Measurements from ENCODE around the gene COL16A1.
"Not testable (repeated sequence)": the region's sequence is repeated elsewhere in the genome, so short reads cannot be mapped to it uniquely, and the experiment has no call there.

Gene COL16A1

DNA sequence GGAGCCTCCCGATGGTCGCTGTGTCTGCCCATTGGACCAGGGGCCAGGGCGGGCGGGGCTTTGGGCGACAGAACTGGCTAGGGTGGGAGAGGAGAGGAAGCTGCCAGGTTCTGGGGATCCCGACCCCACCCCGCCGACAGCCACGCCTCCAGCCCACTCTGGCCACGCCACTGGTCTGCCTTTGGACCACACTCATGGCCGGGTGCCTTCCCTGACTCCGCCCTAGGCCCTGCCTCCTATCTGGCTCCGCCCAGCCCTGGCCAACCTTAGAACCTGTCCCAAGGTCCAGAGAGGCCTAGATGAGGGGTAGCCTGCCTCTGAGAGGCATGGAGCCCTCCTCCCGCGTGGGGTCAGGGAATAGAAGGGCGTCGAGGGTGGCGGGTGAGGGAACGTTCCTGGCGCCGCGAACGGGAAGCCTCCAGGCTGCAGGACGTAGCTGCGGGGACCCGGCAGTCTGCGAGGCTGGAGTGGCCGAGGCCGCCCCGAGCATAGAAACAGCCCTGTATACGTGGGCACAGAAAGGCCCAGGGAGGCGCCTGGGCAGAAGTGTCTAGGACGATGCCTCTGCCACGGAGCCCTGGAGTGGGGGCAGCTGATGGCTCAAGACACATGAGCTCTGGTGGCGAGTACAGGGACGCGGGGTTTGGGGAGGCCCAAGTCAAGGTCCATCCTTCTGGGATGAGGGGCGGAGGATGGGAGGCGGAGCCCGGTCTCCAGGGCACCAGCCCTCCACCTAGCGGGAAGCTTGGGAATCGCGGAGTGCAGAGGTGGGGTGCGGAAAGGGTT lies 11.5 kb upstream of the COL16A1 start:
- Histone ChIP-seq H3K4me3 (ENCODE audit: low read length) (peak overlapping the region; percentile 60), H3K9me3 (ENCODE audit: control insufficient read depth, low read depth, low read length) (no peaks in the 10 kb centered on the region), H3K4me1 (ENCODE audit: control insufficient read depth, low read depth, low read length) (no peaks in the 10 kb centered on the region), H3K27me3 (ENCODE audit: control insufficient read depth, insufficient read depth, low read length) (no peaks in the 10 kb centered on the region), H3K9ac (ENCODE audit: low read length) (peak overlapping the region; percentile 33), H3K36me3 (ENCODE audit: control insufficient read depth, low read depth, low read length) (no peaks in the 10 kb centered on the region), H3K27ac (ENCODE audit: low read length) (no peak overlapping the region)

DNA sequence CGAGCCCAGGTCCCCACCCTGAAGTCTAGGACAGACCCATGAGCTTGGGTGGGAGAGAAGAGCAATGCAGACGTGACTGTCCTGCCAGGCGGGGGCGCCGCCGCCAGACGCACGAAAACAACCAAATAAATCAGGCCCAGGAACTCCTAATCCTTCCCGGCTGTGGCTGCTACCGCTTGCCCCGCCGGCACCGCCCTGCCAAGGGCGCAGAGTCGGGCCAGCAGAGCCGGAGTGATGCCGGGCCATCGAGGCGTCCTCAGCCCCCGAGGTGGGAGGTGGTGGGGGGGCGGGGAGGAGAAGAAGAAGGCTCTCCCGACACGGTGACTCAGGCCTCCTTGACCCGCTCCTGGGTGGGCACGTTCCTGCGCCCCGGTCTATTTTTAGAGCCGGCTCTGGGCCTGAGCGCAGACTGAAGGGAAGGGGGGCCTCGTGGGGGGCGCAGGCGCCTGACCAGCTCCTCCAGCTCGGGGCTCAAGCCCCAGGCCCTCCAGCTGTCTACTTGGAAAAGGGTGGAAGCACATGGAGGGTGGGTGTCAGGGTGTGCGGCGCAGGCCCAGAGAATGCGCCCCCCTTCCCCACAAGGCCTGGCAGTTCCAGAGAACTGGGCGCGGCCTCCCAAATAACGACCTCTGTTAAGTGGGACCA lies 10.7 kb upstream of the COL16A1 start:
- no peaks in the 10 kb centered on the region for H3K27me3 ChIP-seq (ENCODE audit: control insufficient read depth, insufficient read depth, low read length)
- H3K36me3 ChIP-seq (ENCODE audit: control insufficient read depth, low read depth, low read length): no peaks in the 10 kb centered on the region
- peak overlapping the region; percentile 60 for H3K4me3 ChIP-seq (ENCODE audit: low read length)
- H3K9ac ChIP-seq (ENCODE audit: low read length): peak overlapping the region; percentile 33
- no peaks in the 10 kb centered on the region for H3K4me1 ChIP-seq (ENCODE audit: control insufficient read depth, low read depth, low read length)
- no peak overlapping the region for H3K27ac ChIP-seq (ENCODE audit: low read length)
- H3K9me3 ChIP-seq (ENCODE audit: control insufficient read depth, low read depth, low read length): no peaks in the 10 kb centered on the region

DNA sequence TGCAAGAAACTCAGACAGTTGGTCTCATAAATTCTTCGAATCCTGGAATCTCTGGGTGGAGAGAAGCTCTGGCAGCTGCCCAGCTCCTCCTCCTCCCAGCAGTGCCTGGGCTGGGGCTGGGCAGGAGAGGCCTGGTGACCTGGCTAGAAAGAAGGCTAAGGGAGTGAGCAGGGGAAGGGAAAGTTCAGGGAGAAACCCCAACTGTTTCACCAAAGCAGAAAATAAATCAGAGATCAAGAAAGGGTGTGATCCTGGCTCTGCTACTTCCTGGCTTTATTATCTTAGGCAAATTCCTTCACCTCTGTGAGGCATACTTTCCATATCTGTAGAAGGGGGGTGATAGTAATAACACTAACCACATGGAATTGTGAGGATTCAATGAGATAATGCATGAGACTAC lies 8.8 kb upstream of the COL16A1 start:
- Histone ChIP-seq H3K9ac (ENCODE audit: low read length) (no peak overlapping the region), H3K36me3 (ENCODE audit: control insufficient read depth, low read depth, low read length) (no peaks in the 10 kb centered on the region), H3K27ac (ENCODE audit: low read length) (no peak overlapping the region), H3K9me3 (ENCODE audit: control insufficient read depth, low read depth, low read length) (no peaks in the 10 kb centered on the region), H3K4me1 (ENCODE audit: control insufficient read depth, low read depth, low read length) (no peaks in the 10 kb centered on the region), H3K4me3 (ENCODE audit: low read length) (no peak overlapping the region), H3K27me3 (ENCODE audit: control insufficient read depth, insufficient read depth, low read length) (no peaks in the 10 kb centered on the region)

DNA sequence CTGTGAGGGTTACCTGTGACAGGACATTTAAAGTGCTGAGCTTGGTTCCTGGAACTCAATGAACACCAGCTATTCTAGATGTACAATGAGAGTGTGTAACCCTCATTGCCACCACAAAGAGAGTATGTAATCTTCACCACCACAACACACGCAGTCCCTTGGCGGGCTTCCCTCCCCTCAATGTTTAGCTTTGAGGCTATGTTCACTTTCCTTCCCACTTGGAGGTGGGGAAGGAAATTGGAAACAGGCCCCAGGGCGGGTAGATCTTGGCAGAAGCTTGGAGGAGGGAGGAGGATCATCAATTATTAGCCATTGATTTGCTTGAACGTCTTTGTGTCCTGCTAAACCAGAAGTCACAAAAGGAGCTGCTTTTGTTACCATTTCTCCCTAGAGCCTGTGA lies 8.3 kb upstream of the COL16A1 start:
- Histone ChIP-seq H3K36me3 (ENCODE audit: control insufficient read depth, low read depth, low read length) (no peaks in the 10 kb centered on the region), H3K4me3 (ENCODE audit: low read length) (no peak overlapping the region), H3K9ac (ENCODE audit: low read length) (no peak overlapping the region), H3K27ac (ENCODE audit: low read length) (no peak overlapping the region), H3K27me3 (ENCODE audit: control insufficient read depth, insufficient read depth, low read length) (no peaks in the 10 kb centered on the region), H3K4me1 (ENCODE audit: control insufficient read depth, low read depth, low read length) (no peaks in the 10 kb centered on the region), H3K9me3 (ENCODE audit: control insufficient read depth, low read depth, low read length) (no peaks in the 10 kb centered on the region)

DNA sequence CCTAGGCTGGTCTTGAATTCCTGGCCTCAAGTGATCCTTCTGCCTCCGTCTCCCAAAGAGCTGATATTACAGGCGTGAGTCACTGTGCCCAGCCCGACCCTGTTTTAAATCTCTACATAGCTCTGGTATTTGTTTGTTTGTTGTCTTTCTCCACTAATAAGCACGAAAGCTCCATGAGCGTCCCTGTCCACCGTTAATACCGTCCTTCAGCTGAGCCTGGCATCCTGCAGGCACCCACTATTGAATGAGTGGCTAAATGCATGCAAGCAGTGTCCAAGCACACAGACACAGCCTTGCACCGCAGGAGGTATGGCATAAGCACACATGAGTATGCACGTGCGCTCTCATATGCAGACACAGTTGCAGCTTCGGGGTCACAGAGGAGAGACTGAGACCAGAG lies 4.5 kb upstream of the COL16A1 start:
- H3K36me3 ChIP-seq (ENCODE audit: control insufficient read depth, low read depth, low read length): no peaks in the 10 kb centered on the region
- no peak overlapping the region for H3K9ac ChIP-seq (ENCODE audit: low read length)
- peaks cover 13% of the 10 kb centered on the region for H3K4me1 ChIP-seq (ENCODE audit: control insufficient read depth, low read depth, low read length)
- H3K27me3 ChIP-seq (ENCODE audit: control insufficient read depth, insufficient read depth, low read length): peaks cover 11% of the 10 kb centered on the region
- no peaks in the 10 kb centered on the region for H3K9me3 ChIP-seq (ENCODE audit: control insufficient read depth, low read depth, low read length)
- H3K27ac ChIP-seq (ENCODE audit: low read length): no peak overlapping the region
- H3K4me3 ChIP-seq (ENCODE audit: low read length): no peak overlapping the region

DNA sequence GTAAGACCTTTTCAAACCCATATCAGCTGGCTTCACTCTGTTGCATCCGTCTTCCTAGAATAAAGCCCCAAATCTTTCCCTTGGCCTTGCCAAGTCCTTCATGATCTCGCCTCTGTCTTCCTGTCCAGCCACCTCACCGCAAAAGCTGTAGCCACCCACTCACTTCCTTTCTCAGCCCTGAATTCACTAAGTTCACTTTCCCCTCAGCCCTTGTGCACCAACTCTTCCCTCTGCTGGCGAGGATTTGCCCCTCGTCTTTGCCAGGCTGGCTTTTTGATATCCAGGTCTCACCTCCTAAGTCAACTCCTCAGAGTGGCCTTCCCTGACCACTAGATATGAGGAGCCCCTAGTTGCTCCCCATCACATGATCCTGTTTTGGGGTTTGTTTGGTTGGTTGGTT lies 3.9 kb upstream of the COL16A1 start:
- no peak overlapping the region for H3K9ac ChIP-seq (ENCODE audit: low read length)
- H3K27ac ChIP-seq (ENCODE audit: low read length): no peak overlapping the region
- H3K9me3 ChIP-seq (ENCODE audit: control insufficient read depth, low read depth, low read length): no peaks in the 10 kb centered on the region
- peaks cover 13% of the 10 kb centered on the region for H3K4me1 ChIP-seq (ENCODE audit: control insufficient read depth, low read depth, low read length)
- peaks cover 13% of the 10 kb centered on the region for H3K27me3 ChIP-seq (ENCODE audit: control insufficient read depth, insufficient read depth, low read length)
- no peak overlapping the region for H3K4me3 ChIP-seq (ENCODE audit: low read length)
- no peaks in the 10 kb centered on the region for H3K36me3 ChIP-seq (ENCODE audit: control insufficient read depth, low read depth, low read length)

DNA sequence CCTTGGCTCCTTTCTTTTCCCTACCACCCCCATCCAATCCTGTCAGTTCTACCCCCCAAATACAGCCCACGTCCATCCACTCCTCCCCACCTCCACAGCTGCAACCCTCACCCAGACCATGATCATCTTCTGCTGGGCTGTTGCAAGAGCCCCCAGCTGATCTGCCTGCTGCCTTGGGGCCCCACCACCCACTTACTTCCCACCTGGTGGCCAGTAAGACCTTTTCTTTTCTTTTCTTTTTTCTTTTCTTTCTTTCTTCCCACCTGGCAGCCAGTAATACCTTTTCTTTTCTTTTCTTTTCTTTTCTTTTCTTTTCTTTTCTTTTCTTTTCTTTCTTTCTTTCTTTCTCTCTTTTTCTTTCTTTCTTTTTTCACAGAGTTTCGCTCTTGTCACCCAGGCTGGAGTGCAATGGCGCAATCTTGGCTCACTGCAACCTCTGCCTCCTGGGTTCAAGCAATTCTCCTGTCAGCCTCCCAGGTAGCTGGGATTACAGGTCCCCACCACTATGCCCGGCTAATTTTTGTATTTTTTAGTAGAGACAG lies 3.3 kb upstream of the COL16A1 start:
- H3K27me3 ChIP-seq (ENCODE audit: control insufficient read depth, insufficient read depth, low read length): peaks cover 13% of the 10 kb centered on the region
- H3K36me3 ChIP-seq (ENCODE audit: control insufficient read depth, low read depth, low read length); H3K27ac ChIP-seq (ENCODE audit: low read length); H3K9me3 ChIP-seq (ENCODE audit: control insufficient read depth, low read depth, low read length); H3K4me3 ChIP-seq (ENCODE audit: low read length); H3K9ac ChIP-seq (ENCODE audit: low read length): not testable (repeated sequence)
- peaks cover 13% of the 10 kb centered on the region for H3K4me1 ChIP-seq (ENCODE audit: control insufficient read depth, low read depth, low read length)

DNA sequence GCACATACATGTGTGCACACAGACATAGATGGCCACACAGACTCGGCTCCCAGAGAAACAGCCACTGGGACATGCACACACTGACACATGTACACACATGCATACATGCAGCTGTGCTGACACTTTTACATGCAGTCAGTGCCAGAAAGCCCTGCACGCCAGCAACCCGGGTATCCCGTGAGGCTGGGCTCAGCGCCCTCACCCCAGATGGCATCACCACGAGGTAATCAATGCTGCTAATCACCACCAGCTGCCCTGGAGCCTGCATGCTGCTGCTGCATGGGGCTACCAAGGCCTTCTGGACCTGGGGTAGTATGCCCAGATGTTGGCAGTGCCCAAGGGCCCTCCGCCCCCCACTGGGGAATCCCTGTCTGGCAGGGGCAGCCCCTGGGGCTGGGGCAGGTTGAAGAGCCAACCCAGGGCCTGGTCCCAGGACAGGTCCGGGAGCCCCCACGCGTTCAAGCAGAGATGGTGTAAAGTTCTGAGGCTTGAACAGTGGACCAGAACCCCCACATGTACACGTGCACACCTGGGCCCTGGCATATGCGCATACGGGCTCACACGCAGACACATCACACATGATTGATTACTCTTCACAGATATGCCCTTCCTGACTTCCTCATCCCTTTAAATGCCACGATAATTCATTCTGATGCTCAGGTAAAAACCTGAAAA lies 2.7 kb upstream of the COL16A1 start:
- no peak overlapping the region for H3K4me3 ChIP-seq (ENCODE audit: low read length)
- H3K9ac ChIP-seq (ENCODE audit: low read length): no peak overlapping the region
- H3K36me3 ChIP-seq (ENCODE audit: control insufficient read depth, low read depth, low read length): no peaks in the 10 kb centered on the region
- peaks cover 13% of the 10 kb centered on the region for H3K4me1 ChIP-seq (ENCODE audit: control insufficient read depth, low read depth, low read length)
- H3K27me3 ChIP-seq (ENCODE audit: control insufficient read depth, insufficient read depth, low read length): peaks cover 13% of the 10 kb centered on the region
- H3K9me3 ChIP-seq (ENCODE audit: control insufficient read depth, low read depth, low read length): no peaks in the 10 kb centered on the region
- H3K27ac ChIP-seq (ENCODE audit: low read length): no peak overlapping the region

DNA sequence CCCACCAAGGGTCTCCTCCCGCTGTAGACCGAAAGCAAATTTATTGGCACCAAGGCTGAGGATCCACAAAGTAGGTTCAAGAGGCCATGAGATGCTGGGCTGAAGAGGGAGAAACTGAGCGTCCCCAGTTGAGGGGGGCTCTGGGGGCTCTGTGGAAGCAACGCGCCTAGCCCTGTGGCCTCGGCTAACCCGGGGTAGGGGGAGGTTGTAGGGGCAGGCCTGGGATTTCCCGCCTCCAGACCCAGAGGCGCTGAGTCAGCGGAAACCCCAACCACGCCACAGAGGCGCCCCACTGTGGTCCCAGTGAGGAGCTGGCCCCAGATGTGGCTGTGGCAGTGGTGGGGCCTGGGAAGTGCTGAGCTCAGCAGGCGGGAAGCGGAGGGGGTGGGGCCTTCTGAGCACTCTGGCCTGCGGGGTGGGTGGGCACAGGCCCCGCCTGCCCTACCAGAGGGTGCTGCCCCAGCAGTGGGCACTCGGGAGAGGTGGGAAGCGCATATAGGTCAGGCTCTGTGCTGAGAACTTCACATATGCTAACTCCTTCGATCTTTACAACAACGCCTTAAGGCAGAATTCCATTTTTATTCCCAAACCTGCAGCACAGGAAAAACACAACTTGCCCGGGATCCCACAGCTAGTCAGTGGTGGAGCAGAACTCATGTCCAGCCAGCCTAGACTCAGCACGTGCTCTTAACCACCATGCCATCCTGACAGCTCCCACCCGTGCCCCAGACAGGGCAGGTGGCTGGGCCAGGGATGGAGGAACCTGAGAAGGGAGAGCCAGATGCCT lies 1.5 kb upstream of the COL16A1 start:
- H3K4me1 ChIP-seq (ENCODE audit: control insufficient read depth, low read depth, low read length): peaks cover 13% of the 10 kb centered on the region
- H3K27me3 ChIP-seq (ENCODE audit: control insufficient read depth, insufficient read depth, low read length): peaks cover 13% of the 10 kb centered on the region

DNA sequence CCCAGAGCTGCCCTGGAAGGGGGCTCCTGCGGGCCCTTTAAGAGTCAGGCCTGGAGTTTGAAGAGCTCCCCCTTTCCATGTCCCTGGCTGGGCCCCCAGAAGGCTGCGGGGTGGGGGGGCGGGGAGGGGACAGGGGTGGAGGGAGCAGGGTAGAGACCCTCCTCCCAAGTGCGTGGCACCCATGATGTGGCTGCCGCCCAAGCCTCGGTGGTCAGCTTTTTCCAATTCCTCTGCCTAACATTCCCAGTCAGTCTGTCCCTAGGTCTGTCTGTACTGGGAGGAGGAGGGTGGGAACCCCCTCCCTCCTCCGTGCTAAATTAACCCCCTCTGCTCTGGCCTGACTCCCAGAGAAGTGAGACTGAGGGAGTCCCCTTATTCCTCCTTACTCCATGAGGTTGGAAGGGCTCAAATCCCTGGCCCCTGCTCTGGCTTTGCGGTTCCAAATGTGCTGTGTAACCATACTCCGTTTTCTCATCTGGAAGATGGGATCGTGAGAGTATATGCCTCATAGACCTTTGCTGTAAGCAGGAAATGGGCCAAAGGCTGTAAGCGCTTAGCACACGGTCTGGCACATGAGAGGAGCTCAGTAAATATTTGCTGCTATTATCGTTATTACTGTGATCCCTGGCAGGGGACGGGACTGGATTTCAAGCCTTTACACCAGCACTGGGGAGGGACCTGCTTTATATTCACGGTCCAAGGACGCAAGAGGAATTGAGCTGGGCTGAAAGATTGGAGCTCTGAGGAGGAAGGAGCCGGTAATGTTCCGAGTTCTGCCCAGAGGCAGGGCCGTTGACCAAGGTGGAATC lies 658 bp upstream of the COL16A1 start:
- H3K9me3 ChIP-seq (ENCODE audit: control insufficient read depth, low read depth, low read length): no peaks in the 10 kb centered on the region
- peaks cover 13% of the 10 kb centered on the region for H3K4me1 ChIP-seq (ENCODE audit: control insufficient read depth, low read depth, low read length)
- H3K27me3 ChIP-seq (ENCODE audit: control insufficient read depth, insufficient read depth, low read length): peaks cover 13% of the 10 kb centered on the region
- no peak overlapping the region for H3K27ac ChIP-seq (ENCODE audit: low read length)
- H3K9ac ChIP-seq (ENCODE audit: low read length): peak overlapping the region; percentile 16
- peak overlapping the region; percentile 48 for H3K4me3 ChIP-seq (ENCODE audit: low read length)
- H3K36me3 ChIP-seq (ENCODE audit: control insufficient read depth, low read depth, low read length): no peaks in the 10 kb centered on the region

More for the DNA sequence above, 1.5 kb upstream of the COL16A1 start:
- H3K9me3 ChIP-seq (ENCODE audit: control insufficient read depth, low read depth, low read length): no peaks in the 10 kb centered on the region
- H3K9ac ChIP-seq (ENCODE audit: low read length): peak overlapping the region; percentile 16
- peak overlapping the region; percentile 11 for H3K4me3 ChIP-seq (ENCODE audit: low read length)
- H3K36me3 ChIP-seq (ENCODE audit: control insufficient read depth, low read depth, low read length): no peaks in the 10 kb centered on the region
- no peak overlapping the region for H3K27ac ChIP-seq (ENCODE audit: low read length)

Measured in iPS-18a (cell line).